K562 (cell line): ENCODE data around the gene OXT.

Experiments
- CTCF ChIP-seq, 3 experiments: IDR thresholded peaks in 2 of 3; conservative IDR thresholded peaks in 1 of 3; 2 replicates each; pipeline ENCODE4 v1.5.1; 2011 to 2012; ENCODE audit warnings: low read length in 3 of 3, mild to moderate bottlenecking in 3 of 3, control low read depth in 2 of 3, improper control_type of control experiment in 1 of 3, inconsistent platforms in 1 of 3, low read depth in 1 of 3, mixed read lengths in 1 of 3, moderate library complexity in 1 of 3; ENCODE audit not compliant: insufficient read depth in 2 of 3
- GABPA ChIP-seq: fragments of 200-800 bp; sonication (Bioruptor generic); conservative IDR thresholded peaks from 2 replicates; pipeline ENCODE4 v1.6.1; 2016; ENCODE audit warnings: low read depth, missing genetic modification characterization, missing compliant biosample characterization

- TF ChIP-seq CTCF (IDR thresholded peaks at IDR 0.05 in 2 of 3, conservative IDR thresholded peaks at IDR 0.05 in 1 of 3; ENCODE audit: insufficient read depth in 2 of 3, low read depth in 1 of 3, low read length in 3 of 3) (no peak), GABPA (no peak)
These were observed 38.8 kb upstream of the OXT start for GRCh38 chr20:3032624-3033023.
